WTC11 (cell line): ENCODE results near the gene OPRM1. TPM values are rescaled to one million over a fixed set of nuclear protein-coding genes. Genes with fewer than 3 reads are reported as not detected.

Experiments
- ATAC-seq: fragments of 200-7000 bp; cut with Tn5 transposase; 2 replicates; pipeline ENCODE4 v1.10.0; 2021; ENCODE audit warnings: mild to moderate bottlenecking, moderate library complexity
- CTCF ChIA-PET: fragments of 300-600 bp; sonication (Branson Sonifier 250); formaldehyde crosslinking; loops from one replicate; lab custom pipeline; 2021; ENCODE audit warnings: antibody characterized with exemption; lab: Charles Lee
- POLR2A ChIA-PET: fragments of 350-600 bp; sonication (Branson Sonifier 250); formaldehyde crosslinking; loops from one replicate; lab custom pipeline; 2021; ENCODE audit warnings: antibody characterized with exemption; lab: Charles Lee
- DNase-seq: peaks from one replicate; pipeline ENCODE4 v3.0.0; 2021; ENCODE audit warnings: low spot score
- H3K27ac Mint-ChIP-seq: 2 replicates; pipeline ENCODE4 v1.8.0; 2021; ENCODE audit warnings: mixed read lengths
- H3K27me3 Mint-ChIP-seq: 2 replicates; pipeline ENCODE4 v1.8.0; 2021; ENCODE audit warnings: low read depth, mild to moderate bottlenecking, moderate library complexity, mixed read lengths
- H3K36me3 Mint-ChIP-seq: 2 replicates; pipeline ENCODE4 v1.8.0; 2021; ENCODE audit warnings: mixed read lengths
- H3K4me1 Mint-ChIP-seq: 2 replicates; pipeline ENCODE4 v1.8.0; 2022; ENCODE audit warnings: mixed read lengths
- H3K4me3 Mint-ChIP-seq: 2 replicates; pipeline ENCODE4 v1.8.0; 2021; ENCODE audit warnings: mild to moderate bottlenecking, moderate library complexity, mixed read lengths
- H3K9me3 Mint-ChIP-seq: 2 replicates; pipeline ENCODE4 v1.8.0; 2021; ENCODE audit warnings: mixed read lengths
- ARID4B ChIP-seq: sonication (generic); formaldehyde crosslinking; IDR thresholded peaks from 2 replicates; pipeline ENCODE4 v1.8.0; 2023; ENCODE audit warnings: missing genetic modification reagents, mild to moderate bottlenecking, borderline replicate concordance
- ATF6 ChIP-seq: sonication (generic); formaldehyde crosslinking; IDR thresholded peaks from 2 replicates; pipeline ENCODE4 v1.8.1; 2023; ENCODE audit warnings: mild to moderate bottlenecking, missing genetic modification reagents
- CREB1 ChIP-seq: sonication (generic); formaldehyde crosslinking; IDR thresholded peaks from 2 replicates; pipeline ENCODE4 v1.8.0; 2023; ENCODE audit warnings: mild to moderate bottlenecking, missing genetic modification reagents
- EMX1 ChIP-seq: fragments of 250-450 bp; sonication (Bioruptor Pico); IDR thresholded peaks from 2 replicates; pipeline ENCODE4 v1.8.0; 2021; ENCODE audit warnings: mild to moderate bottlenecking
- ESRRA ChIP-seq: sonication (generic); formaldehyde crosslinking; IDR thresholded peaks from 2 replicates; pipeline ENCODE4 v1.8.1; 2022; ENCODE audit warnings: mild to moderate bottlenecking, missing genetic modification reagents, borderline replicate concordance
- FOXP1 ChIP-seq: sonication (generic); formaldehyde crosslinking; IDR thresholded peaks from 2 replicates; pipeline ENCODE4 v1.8.0; 2022; ENCODE audit warnings: missing genetic modification reagents, mild to moderate bottlenecking, moderate library complexity, borderline replicate concordance
- JUN ChIP-seq: sonication (generic); formaldehyde crosslinking; IDR thresholded peaks from 2 replicates; pipeline ENCODE4 v1.8.0; 2023; ENCODE audit warnings: mild to moderate bottlenecking, missing genetic modification reagents
- NFATC4 ChIP-seq: fragments of 250-450 bp; sonication (Bioruptor Pico); IDR thresholded peaks from 2 replicates; pipeline ENCODE4 v1.9.0; 2021; ENCODE audit warnings: mild to moderate bottlenecking
- NFE2L1 ChIP-seq: sonication (generic); formaldehyde crosslinking; IDR thresholded peaks from 2 replicates; pipeline ENCODE4 v1.8.1; 2023; ENCODE audit warnings: missing genetic modification reagents
- NFYB ChIP-seq: sonication (generic); formaldehyde crosslinking; conservative IDR thresholded peaks from 2 replicates; pipeline ENCODE4 v1.8.0; 2022; ENCODE audit warnings: low read depth, missing genetic modification reagents
- RELA ChIP-seq: sonication (generic); formaldehyde crosslinking; IDR thresholded peaks from 2 replicates; pipeline ENCODE4 v1.8.1; 2022; ENCODE audit warnings: missing genetic modification reagents, mild to moderate bottlenecking, borderline replicate concordance
- TCF7 ChIP-seq: sonication (generic); formaldehyde crosslinking; IDR thresholded peaks from 2 replicates; pipeline ENCODE4 v1.8.0; 2022; ENCODE audit warnings: mild to moderate bottlenecking, low read depth, missing genetic modification reagents, moderate library complexity
- USF2 ChIP-seq: sonication (generic); formaldehyde crosslinking; IDR thresholded peaks from 2 replicates; pipeline ENCODE4 v1.8.1; 2023; ENCODE audit warnings: mild to moderate bottlenecking, missing genetic modification reagents, moderate library complexity
- ZBTB43 ChIP-seq: sonication (generic); formaldehyde crosslinking; IDR thresholded peaks from 2 replicates; pipeline ENCODE4 v1.8.1; 2023; ENCODE audit warnings: mild to moderate bottlenecking, missing genetic modification reagents
- ZNF317 ChIP-seq: sonication (generic); formaldehyde crosslinking; IDR thresholded peaks from 2 replicates; pipeline ENCODE4 v1.8.1; 2023; ENCODE audit warnings: low read depth, mild to moderate bottlenecking, moderate library complexity, missing genetic modification reagents, borderline replicate concordance
- ZNF396 ChIP-seq: fragments of 250-450 bp; sonication (Bioruptor Pico); IDR thresholded peaks from 2 replicates; pipeline ENCODE4 v1.8.0; 2021; ENCODE audit warnings: mild to moderate bottlenecking, moderate library complexity, borderline replicate concordance
- ZNF416 ChIP-seq: fragments of 250-450 bp; sonication (Bioruptor Pico); IDR thresholded peaks from 2 replicates; pipeline ENCODE4 v1.9.0; 2021; ENCODE audit warnings: mild to moderate bottlenecking, inconsistent platforms
- ZNF671 ChIP-seq: fragments of 250-450 bp; sonication (Bioruptor Pico); IDR thresholded peaks from 2 replicates; pipeline ENCODE4 v1.8.0; 2021; ENCODE audit warnings: mild to moderate bottlenecking
- total RNA-seq: library from RNA; stranded (reverse); gene quantifications from 3 replicates; pipeline ENCODE4 v1.2.3, GENCODE V29; 2021
- TF ChIP-seq, protein P1 (sequence below): sonication (generic); formaldehyde crosslinking; IDR thresholded peaks from 2 replicates; pipeline ENCODE4 v1.8.1; 2023; ENCODE audit warnings: mild to moderate bottlenecking, missing genetic modification reagents, moderate library complexity
- TF ChIP-seq, protein P2 (sequence below): sonication (generic); formaldehyde crosslinking; IDR thresholded peaks from 2 replicates; pipeline ENCODE4 v1.8.1; 2022; ENCODE audit warnings: mild to moderate bottlenecking, moderate library complexity, missing genetic modification reagents
- TF ChIP-seq, protein P3 (sequence below): sonication (generic); formaldehyde crosslinking; IDR thresholded peaks from 2 replicates; pipeline ENCODE4 v1.8.1; 2022; ENCODE audit warnings: mild to moderate bottlenecking, missing genetic modification reagents, moderate library complexity, borderline replicate concordance
- TF ChIP-seq, protein P4 (sequence below): sonication (generic); formaldehyde crosslinking; IDR thresholded peaks from 2 replicates; pipeline ENCODE4 v1.8.1; 2022; ENCODE audit warnings: low read depth, mild to moderate bottlenecking, moderate library complexity, missing genetic modification reagents, borderline replicate concordance

Gene OPRM1
- total RNA-seq, 1 experiment from 2014 or later: not detected

- Mint-ChIP-seq H3K27me3 (no peaks in the 10 kb centered on the region), H3K27ac (no peak overlapping the region), H3K36me3 (0 out of 2 replicates have a peak, but pooled peaks cover 2% of the 10 kb centered on the region), H3K4me3 (no peak overlapping the region), H3K9me3 (peaks cover 9% of the 10 kb centered on the region; the same call in 1 of the 2 replicates), H3K4me1 (peaks cover 10% of the 10 kb centered on the region)
- DNase-seq (no peak), ATAC-seq (no peak)
- ChIA-PET CTCF (no interaction called here), POLR2A (no interaction called here)
- TF ChIP-seq EMX1 (CRISPR knock-in tag) (no peak), JUN (CRISPR knock-in tag) (no peak), USF2 (CRISPR knock-in tag) (no peak), NFE2L1 (no peak), NFATC4 (CRISPR knock-in tag) (no peak), ESRRA (CRISPR knock-in tag) (no peak), TCF7 (no peak), ZNF396 (no peak), ARID4B (no peak)
- TF ChIP-seq, protein P1, sequence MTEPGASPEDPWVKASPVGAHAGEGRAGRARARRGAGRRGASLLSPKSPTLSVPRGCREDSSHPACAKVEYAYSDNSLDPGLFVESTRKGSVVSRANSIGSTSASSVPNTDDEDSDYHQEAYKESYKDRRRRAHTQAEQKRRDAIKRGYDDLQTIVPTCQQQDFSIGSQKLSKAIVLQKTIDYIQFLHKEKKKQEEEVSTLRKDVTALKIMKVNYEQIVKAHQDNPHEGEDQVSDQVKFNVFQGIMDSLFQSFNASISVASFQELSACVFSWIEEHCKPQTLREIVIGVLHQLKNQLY (CRISPR knock-in tag): no peak
- TF ChIP-seq, protein P2, sequence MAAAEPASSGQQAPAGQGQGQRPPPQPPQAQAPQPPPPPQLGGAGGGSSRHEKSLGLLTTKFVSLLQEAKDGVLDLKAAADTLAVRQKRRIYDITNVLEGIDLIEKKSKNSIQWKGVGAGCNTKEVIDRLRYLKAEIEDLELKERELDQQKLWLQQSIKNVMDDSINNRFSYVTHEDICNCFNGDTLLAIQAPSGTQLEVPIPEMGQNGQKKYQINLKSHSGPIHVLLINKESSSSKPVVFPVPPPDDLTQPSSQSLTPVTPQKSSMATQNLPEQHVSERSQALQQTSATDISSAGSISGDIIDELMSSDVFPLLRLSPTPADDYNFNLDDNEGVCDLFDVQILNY (CRISPR knock-in tag): no peak
Observed at GRCh38 chr6:154134471-154135147, 95.6 kb downstream of the OPRM1 start.

- ChIA-PET POLR2A (no interaction called here), CTCF (no interaction called here)
- Mint-ChIP-seq H3K27me3 (no peaks in the 10 kb centered on the region), H3K27ac (no peak overlapping the region), H3K36me3 (no peaks in the 10 kb centered on the region), H3K9me3 (0 out of 2 replicates have a peak, but pooled peaks cover 6% of the 10 kb centered on the region), H3K4me1 (peaks cover 27% of the 10 kb centered on the region), H3K4me3 (no peak overlapping the region)
- no peak for DNase-seq
- no peak for ATAC-seq
- TF ChIP-seq ZNF317 (CRISPR knock-in tag) (no peak), RELA (CRISPR knock-in tag) (no peak), ZNF416 (CRISPR knock-in tag) (no peak), FOXP1 (CRISPR knock-in tag) (no peak), ATF6 (CRISPR knock-in tag) (no peak), CREB1 (CRISPR knock-in tag) (no peak), ZNF396 (no peak), TCF7 (no peak), ZNF671 (CRISPR knock-in tag) (no peak), NFATC4 (CRISPR knock-in tag) (no peak), ZBTB43 (CRISPR knock-in tag) (no peak), NFYB (CRISPR knock-in tag) (no peak)
- TF ChIP-seq, protein P3, sequence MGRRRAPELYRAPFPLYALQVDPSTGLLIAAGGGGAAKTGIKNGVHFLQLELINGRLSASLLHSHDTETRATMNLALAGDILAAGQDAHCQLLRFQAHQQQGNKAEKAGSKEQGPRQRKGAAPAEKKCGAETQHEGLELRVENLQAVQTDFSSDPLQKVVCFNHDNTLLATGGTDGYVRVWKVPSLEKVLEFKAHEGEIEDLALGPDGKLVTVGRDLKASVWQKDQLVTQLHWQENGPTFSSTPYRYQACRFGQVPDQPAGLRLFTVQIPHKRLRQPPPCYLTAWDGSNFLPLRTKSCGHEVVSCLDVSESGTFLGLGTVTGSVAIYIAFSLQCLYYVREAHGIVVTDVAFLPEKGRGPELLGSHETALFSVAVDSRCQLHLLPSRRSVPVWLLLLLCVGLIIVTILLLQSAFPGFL (CRISPR knock-in tag): no peak
- TF ChIP-seq, protein P4, sequence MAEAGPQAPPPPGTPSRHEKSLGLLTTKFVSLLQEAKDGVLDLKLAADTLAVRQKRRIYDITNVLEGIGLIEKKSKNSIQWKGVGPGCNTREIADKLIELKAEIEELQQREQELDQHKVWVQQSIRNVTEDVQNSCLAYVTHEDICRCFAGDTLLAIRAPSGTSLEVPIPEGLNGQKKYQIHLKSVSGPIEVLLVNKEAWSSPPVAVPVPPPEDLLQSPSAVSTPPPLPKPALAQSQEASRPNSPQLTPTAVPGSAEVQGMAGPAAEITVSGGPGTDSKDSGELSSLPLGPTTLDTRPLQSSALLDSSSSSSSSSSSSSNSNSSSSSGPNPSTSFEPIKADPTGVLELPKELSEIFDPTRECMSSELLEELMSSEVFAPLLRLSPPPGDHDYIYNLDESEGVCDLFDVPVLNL (CRISPR knock-in tag): no peak
Observed at GRCh38 chr6:154138793-154139192, 99.8 kb downstream of the OPRM1 start.
